NCI-H82 treated with DMSO at 0.1 percent for 48 hours (cell line): ENCODE measurements around the gene MRPL53.

Experiments used
- DNase-seq: peaks from one replicate; lab custom pipeline; 2025; ENCODE audit not compliant: unreplicated experiment; lab: John Stamatoyannopoulos, UW

The MRPL53 gene

DNA sequence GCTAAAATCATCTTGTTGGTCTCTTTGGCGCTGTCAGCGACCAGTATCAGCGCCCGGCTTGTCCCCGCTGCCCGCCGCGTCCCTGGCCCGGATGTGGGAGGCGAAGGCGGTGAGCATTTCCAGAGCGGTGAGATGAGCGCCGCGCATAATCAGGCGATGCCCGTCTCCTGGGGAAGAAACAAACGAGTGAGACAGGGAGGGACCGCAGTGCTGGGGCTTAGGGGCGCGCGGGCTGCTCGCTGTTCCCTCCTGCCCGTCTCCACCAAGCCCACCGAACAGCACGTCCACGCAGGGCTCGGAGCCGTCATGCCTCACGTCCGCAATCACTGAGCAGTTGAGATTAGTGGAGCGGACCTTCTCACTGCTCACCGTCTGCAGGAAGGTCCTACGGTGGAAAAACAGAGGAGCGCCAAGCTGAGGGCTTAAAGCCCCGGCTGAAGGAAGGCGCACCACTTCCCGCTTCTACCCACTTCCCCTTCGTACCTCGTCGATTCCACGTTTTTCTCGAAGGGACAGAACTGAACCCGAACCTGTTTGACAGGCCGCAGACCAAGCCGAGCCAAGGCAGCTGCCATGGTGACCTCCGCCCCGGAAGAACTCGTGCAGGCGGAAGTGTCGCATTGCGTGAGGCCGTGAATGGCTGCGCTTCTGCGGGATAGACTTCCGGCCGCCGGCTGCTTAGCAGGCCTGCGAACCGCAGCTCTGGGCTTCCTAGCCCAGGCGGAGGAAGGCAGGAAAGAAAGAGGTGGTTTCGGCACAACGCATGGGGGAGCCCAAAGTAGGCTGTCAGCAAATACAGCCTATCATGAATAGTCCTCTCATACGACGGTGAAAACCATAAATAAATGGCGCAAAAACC lies at the start of gene MRPL53:
Gene MRPL53 (minus strand): TSS at position 595 of the 859 bp plus-strand sequence. CDS start 20 bp downstream, at position 575.
- DNase-seq: peak; percentile 73

DNA sequence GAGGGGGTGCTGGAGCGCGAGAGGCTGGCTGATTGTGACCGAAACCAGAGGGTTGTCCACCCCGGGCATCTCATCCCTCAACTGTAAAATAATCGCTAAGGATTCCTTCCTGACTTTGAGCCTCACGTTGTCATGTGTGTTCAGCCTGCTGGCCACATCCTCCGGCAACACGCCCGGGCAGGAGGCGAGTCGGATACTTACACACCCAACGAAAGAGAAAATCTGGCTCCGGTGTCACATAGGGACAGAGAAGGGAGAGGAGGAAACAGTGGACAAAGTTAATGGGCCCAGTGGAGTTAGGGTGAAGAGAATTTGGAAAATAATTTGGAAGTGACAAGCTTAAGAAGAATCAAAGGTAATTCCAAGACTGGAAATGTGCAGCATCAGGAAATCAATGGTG lies 44.2 kb upstream of the MRPL53 start:
- DNase-seq: no peak

DNA sequence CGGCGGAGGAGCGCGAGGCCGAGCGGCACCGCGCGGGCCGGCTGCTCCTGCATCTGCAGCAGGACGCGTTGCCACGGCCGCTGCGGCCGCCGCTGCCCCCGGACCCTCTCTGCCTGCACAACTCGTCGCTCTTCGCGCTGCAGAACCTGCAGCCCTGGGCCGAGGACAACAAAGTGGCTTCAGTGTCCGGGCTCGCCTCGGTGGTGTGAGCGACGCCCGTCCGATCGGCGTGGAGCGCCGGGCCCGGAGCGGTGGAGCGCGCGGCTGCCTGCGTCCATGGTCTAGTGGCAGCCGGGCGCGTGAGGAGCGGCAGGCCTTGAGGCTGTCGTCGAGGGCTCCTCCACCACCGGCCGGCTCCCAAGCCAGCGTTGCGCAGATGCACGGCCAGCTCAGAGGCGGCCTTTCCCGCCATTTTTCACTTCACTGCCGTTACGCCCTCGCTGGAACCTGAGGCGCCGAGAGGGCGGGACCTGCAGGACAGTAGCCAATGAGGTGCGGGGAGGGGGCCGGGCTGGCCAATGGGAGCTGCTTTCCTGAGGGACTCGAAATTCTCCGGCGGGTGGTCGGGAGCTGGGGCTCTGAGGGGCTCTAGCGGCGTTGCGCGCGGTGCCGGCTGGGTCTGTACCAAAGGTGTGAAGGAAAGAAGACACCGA lies 43.6 kb upstream of the MRPL53 start:
- DNase-seq: peak; percentile 23

DNA sequence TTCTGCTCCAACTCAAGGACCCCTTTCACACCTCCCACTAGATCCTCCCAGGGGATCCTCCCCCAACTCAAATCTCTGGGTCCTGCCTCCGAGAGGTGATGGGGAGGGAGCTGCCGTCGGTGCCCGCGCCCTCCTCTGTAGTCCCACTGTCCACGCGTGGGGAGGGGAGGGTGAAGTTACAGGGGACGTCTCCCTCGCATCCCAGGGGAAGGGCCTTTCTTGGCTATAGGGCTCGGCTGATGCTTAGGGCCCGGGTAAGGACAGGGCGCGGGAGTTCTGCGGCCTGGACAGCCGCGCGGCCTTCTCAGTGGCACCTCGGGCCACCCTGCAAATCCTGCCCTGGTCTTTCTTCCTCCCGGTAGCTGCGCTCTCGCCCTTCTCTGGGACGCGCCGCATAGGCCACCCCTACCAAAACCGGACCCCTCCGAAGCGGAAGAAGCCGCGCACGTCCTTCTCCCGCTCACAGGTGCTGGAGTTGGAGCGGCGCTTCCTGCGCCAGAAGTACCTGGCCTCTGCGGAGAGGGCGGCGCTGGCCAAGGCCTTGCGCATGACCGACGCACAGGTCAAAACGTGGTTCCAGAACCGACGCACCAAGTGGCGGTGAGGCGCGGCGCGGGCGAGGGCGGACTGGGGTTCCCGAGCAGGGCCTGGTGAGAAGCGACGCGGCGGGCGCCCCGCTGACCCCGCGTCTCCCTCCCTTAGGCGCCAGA lies 42.9 kb upstream of the MRPL53 start:
- DNase-seq: no peak

DNA sequence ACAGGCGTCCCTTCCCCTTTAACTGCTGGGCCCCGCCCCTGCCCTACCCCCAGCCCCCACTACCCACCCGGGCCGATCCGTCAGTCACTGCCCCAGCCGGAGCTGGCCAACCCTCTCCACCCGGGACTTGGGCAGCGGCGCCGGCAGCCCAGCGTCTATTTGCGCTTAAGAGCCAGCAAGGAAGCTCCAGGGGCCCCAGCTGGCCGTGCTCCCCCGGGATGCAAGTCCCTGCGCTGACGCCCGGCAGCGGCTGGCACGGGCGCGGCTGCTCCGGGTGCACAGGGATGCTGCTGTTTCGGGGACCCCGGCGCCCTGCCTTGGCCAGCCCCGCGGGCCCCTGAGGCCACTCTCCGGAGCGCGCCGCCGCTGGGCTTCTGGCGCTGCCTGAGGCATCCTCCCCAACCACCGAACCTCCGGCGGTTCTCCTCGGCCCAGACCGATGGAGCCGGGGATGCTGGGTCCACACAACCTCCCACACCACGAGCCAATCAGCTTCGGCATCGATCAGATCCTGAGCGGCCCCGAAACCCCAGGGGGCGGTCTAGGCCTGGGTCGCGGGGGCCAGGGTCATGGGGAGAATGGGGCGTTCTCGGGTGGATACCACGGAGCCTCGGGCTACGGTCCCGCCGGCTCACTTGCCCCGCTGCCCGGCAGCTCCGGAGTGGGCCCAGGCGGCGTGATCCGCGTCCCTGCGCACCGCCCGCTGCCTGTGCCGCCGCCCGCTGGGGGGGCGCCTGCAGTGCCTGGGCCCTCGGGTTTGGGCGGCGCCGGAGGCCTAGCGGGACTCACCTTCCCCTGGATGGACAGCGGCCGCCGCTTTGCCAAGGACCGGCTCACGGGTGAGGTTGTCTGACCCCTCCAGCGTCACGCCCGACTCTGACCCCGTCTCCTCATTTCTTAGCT lies 42.1 kb upstream of the MRPL53 start, which contains the start of gene TLX2:
Gene TLX2 (plus strand): TSS at position 83 of the 903 bp plus-strand sequence. CDS start 357 bp downstream, at position 440.
- no peak for DNase-seq

DNA sequence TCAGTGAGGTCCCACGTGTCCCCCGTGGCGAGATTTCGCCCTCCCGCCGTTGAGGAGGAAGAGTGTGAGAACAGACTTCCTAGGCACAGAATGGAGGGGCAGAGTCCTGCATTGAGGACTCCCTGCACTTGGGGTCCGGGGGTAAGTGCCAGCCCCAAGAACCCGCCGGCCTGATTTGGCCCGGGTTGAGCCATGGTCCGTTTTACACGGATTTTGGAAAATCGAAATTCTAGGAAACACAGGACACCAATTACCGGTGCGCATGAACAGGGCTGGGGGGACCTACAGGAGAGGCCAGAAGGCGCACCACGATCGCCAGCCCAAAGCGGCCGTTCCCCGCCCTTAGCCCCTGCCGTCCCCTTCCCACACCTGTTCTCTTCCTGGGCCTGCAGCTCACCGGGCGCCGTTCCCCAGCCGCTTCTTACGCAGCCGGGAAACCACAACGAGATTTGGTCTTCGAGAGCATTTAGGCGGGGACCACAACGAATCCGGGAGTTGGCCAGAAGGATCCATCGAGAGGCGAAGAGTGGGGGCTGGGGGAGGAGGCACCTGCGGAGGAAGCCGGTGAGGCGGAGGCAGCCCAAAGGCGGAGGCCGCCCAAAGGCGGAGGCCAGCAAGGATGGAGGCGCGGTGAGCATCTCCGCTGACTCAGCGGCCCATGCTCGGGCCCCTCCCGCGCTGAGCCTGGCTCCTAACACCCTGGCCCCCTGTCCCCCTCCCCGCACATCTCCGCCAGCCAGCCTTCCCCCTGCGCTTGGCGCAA lies 41.3 kb upstream of the MRPL53 start:
- DNase-seq: peak; percentile 81

DNA sequence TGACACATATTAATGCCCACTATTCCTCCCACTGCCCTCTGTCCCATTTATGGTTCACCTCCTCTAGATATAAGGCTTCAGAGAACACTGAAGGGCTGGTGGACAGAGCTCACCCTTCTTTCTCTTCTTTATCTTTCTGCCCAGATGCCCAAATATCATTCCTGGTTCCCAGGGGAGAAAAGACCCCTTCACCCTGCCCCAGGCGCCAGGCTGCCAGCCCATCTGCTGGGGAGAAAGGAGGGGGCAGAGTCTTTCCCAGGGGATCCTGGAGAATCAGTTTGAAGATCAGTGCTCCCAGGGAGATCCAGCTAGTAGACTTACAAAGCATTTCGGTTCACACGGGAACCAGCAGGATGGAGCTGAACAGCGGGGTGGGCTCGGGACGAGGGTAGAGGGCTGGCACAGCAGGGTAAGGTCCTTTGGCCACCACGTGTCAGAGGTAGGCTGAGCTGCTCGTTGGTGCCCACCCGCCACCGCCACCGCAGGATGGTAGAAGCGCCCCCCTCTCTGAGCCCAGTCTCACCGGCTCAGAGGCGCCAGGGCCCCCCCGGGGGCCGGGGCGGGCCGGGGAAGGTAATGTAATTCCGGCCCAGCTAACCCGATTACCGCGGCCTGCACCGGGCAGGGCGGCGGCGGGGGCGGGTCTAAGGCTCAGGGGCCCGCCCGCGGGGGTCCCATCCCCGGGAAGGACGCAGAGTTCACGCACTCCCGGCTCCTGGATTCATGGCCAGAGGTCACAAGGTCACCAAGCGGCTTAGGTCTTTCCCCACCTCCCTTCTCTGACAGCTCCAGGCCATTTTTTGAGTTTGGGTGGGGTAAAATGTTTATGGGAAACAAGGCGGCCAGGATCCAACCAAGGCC lies 40.5 kb upstream of the MRPL53 start:
- DNase-seq: peak; percentile 86

DNA sequence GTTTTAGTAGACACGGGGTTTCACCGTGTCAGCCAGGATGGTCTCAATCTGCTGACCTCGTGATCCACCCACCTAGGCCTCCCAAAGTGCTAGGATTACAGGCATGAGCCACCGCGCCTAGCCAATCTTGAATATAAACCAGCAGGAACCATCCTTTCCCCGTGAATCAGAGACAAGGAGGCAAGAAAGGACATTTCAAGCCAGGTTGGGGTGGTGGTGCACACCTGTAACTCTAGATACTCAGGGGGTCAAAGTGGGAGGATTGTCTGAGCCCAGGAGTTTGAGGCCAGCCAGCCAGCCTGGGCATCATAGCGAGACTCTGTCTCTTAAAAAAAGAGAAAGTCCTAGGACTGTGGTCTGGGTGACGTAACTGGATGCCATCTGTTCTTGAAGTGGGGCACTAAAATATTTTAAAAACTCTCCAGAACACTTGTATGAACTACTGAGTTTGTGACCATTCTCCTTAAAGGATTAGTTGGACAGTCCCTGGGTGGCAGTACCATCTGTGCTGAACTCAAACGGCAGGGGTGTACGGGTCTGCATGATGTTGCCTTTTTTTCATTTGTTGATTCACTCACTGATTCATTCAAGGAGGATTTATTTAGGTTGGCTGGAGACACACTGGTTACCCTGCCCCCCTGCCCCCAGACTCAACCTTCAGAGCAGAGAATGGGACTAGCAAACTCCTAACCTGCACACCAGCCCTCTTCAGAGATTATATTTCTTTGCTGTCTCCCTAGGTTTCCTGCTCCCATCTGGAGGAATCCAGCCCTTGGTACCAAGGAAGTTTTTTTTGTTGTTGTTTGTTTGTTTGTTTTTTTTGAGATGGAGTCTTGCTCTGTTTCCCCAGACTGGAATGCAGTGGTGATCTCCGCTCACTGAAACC lies 38.9 kb upstream of the MRPL53 start:
- DNase-seq: peak; percentile 76

DNA sequence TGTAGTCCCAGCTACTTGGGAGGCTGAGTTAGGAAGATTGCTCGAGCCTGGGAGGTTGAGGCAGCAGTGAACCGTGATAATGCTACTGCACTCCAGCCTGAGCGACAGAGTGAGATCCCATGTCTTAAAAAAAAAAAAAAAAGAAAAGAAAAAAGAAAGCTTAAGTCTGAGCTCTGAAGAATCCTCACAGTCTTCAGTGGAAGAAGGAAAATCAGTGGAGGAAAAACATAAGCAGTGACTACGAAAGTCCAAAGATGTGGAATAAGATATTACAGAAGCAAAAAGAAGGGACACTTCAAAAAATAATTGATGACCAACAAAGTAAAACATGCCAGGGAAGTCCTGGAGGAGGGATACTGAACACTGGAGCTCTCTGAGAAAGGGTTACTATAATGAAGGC lies 37.8 kb upstream of the MRPL53 start:
- no peak for DNase-seq

DNA sequence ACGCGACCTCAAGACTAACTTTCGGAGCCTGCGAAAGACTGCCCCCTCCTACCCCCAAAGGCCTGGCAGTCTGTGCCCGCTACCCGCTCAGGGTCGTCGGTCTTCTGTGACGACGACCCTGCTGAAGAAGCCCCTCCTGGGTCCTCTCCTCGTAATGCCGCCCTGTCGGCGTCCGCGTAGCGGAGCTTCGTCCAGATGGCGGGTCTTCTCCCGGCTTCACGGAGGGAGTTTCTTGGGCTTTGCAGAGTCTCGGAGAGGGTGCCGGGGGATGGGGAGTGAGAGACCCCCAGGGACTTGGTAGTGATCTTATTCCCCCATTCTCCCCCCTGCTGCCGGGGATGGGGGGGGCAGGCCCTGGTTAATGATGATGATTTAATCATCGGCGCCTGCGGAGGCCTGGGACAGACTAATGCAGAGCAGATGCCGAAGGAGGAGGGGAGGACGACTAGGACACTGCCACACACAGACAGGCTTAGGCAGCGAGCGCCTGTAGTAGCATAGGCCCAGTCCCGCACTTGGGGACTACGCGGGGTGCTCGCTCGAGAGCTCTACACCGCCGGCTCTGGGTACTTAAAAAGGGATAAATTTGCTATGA lies 35.5 kb upstream of the MRPL53 start:
- DNase-seq: peak; percentile 94

DNA sequence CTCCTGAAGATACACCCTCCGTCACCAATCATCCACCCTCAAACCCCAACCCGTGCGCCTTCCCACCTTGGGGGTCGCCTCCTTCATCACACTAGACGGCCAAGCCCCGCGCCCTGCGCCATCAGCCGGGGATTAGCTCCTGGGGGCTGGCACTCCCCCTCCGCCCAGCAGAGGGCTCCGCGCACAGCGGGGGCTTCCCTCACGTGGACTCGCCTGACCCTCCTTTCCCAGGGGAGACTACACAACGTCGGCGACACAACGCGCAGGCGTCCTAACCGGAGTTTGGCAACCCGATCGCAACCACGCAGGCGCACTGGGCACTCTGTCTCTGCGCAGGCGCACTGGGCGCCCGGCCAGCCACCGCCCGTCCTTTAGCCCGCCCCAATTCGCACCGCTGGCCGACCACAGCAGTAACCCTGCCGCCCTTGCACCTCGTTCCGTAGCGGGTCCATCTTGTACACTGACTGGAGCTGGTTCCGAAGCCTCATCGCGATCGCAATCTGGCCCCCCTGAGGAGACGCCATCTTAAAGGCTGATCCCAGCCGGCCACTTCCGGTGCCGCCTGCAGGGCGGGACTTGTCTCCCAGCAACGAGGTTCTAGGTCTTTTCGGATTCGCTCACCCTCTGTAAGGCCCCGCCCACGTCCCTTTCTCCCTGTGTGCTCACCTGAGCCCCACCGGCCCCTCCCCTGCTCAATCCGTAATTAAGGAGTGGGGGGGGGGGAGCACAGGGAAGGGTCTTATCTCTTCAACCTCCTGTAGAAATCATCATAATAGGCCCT lies 34.9 kb upstream of the MRPL53 start, which contains the start of gene PCGF1:
Gene PCGF1 (minus strand): TSS at position 551 of the 781 bp plus-strand sequence. CDS start 27 bp downstream, at position 524.
- DNase-seq: peak; percentile 99

DNA sequence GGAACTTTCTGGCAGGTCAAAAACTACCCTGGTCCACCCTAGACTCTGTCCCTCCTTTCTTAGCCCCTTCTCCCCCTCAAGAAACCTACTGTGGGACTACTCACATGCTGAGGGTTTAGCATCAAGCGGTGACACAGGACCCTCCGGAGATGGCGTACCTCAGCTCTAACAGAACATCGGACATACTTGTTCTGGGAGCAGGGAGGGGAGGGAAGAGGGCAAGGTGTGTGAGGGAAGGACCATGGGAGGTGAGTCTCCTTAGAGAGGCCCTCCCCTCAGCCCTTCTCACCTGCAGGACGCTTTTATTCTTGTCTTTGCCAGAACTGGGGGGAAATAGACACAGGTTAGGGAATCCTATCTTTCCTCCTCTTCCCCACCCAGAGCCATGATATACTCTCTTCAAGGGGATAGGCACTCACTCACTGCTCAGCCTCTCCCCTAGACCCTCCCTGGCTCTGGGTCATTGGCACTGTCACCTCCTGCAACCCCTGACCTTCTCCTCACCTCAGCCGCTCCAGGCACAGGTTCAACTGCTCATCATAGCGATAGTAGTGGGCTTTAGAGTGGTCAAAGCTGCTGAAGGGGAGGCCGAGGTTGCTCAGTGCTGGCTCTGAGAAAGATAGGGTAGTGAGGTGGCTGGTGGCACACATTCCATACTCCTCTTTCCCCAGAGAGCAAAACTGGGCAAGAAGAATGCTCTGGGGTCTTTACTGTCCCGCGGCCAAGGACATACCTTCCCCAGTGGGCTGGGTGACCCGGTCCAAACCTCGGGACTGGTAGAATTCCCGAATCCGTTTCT lies 33.2 kb upstream of the MRPL53 start:
- DNase-seq: no peak

DNA sequence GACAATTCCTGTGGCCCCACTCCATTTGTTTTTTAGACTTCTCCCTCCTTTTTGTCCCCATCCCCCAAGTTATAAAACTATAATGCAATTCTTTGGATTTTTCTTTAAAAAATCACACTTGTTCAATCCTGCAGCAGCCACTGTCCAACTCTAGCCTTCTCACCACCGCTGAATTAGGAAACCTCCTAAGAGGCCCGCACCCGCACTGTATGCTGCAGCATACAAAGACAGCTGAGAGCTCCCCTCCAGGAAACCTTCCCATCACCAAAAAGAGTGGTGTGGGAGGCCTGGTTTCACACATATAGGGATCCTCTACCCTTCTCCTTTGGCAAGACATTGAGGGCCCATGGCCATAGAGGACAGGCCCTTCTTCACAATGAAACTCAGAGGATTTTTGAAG lies 32.1 kb upstream of the MRPL53 start:
- no peak for DNase-seq

DNA sequence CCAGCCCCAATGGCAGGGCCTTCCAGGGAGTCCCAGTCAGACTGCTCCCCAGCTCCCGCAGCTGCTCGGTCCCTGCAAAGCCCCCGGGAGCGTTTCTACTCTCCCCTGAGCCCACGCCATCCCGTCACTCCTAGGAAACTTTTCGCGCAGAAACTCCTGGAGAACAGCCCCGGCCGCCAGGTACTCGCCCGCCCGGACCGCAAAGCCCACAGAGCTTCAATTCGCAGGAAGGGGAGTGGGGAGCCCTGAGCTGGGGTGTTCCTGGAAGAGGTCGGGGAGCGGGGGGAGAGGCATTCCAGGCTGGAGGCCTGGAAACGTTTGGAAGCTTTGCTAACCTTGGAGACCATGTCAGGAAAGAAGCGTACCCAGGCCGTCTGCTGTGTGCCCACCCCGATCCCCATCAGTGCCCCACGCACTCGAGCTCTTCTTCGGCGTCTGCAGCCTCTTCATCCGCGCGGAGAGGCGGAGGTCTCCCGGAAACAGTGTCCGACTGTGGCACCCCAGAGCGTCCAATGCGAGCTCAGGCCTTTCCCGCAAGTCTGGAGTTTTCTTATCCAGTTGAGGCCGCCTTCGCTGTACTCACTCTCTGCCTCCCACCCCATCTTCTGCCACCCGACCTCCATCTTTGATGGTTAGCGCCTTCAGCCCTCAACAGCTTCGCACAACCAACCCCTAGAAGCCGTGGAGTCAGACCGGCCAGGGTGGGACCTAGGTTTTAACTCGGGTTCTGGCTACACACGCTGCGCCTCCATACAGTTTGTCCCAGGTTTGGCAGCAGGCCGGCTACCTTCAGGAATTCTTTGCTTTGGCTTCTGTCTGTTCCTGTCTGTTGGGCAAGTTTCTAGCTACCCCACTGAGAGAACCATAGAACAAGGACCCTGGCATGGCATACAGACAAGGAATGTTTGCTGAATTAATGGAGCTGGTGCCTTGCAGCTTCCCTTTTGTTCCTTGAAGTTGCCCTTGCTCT lies 31.3 kb upstream of the MRPL53 start:
- DNase-seq: no peak
